RWPE1 (cell line): ENCODE measurements around the gene GPATCH3.

Experiments
- CTCF ChIA-PET: fragments of 350-600 bp; sonication (Branson Sonifier 250); formaldehyde crosslinking; extraction: SDS; loops from one replicate; lab custom pipeline; 2021; lab: Yijun Ruan, JAX
- POLR2A ChIA-PET: fragments of 400-600 bp; formaldehyde crosslinking; extraction: SDS; loops from one replicate; lab custom pipeline; 2020; ENCODE audit warnings: antibody characterized with exemption; ENCODE audit not compliant: low non-redundant PET; lab: Yijun Ruan, JAX
- DNase-seq: peaks from one replicate; pipeline ENCODE4 v3.0.0; 2012; ENCODE audit warnings: low spot score
- H3K27ac ChIP-seq: fragments of 450-650 bp; 2 replicates; pipeline ENCODE4 v1.5.1; 2017
- TF ChIP-seq, protein P1 (sequence below): fragments of 450-650 bp; conservative IDR thresholded peaks from 2 replicates; pipeline ENCODE4 v1.5.1; 2017; ENCODE audit warnings: low read depth, mild to moderate bottlenecking

GPATCH3 gene

DNA sequence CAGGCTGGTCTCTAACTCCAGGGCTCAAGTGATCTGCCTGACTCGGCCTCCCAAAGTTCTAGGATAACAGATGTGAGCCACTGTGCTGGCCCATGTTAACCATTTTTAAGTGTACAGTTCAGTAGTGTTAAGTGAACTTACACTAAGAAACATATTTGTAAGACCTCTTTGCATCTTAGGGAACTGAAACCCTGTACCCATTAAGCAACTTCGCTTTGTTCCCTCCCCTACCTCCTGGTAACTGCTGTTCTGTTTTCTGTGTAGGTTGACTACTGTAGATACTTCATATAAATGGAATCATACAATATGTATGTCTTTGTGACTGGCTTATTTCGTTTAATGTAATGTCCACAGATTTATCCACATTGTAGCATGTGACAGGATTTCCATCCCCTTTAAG lies 32.3 kb upstream of the GPATCH3 start:
- TF ChIP-seq, protein P1, sequence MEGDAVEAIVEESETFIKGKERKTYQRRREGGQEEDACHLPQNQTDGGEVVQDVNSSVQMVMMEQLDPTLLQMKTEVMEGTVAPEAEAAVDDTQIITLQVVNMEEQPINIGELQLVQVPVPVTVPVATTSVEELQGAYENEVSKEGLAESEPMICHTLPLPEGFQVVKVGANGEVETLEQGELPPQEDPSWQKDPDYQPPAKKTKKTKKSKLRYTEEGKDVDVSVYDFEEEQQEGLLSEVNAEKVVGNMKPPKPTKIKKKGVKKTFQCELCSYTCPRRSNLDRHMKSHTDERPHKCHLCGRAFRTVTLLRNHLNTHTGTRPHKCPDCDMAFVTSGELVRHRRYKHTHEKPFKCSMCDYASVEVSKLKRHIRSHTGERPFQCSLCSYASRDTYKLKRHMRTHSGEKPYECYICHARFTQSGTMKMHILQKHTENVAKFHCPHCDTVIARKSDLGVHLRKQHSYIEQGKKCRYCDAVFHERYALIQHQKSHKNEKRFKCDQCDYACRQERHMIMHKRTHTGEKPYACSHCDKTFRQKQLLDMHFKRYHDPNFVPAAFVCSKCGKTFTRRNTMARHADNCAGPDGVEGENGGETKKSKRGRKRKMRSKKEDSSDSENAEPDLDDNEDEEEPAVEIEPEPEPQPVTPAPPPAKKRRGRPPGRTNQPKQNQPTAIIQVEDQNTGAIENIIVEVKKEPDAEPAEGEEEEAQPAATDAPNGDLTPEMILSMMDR: no peak
- ChIA-PET POLR2A (no interaction called here), CTCF (no interaction called here)
- H3K27ac ChIP-seq: no peak overlapping the region
- no peak for DNase-seq

DNA sequence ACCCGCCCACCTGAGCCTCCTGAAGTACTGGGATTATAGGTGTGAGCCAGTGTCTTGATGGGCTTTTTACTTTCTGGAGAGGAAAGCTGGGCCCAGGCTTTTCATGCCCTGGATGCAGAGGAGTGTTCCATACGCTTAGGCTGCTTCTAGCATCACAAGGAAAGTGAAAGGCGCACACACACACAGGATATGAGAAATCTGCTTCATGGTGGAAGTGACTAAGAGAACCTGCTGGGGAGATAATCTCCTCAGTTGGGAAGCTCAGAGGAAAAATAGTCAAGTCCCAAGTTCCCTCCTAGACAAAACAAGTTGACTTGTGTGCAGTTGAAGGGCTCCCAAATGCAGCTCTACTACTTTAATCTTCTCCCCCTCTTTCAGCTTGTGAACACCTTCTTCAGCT lies 23.4 kb upstream of the GPATCH3 start:
- ChIA-PET CTCF (interaction anchor here (0.6 to 0.7 kb wide), 2 partner anchors 29 to 70 kb away, joined by 3 read pairs; no protein-coding TSS in a partner anchor), POLR2A (no interaction called here)
- H3K27ac ChIP-seq: no peak overlapping the region
- DNase-seq: no peak
- TF ChIP-seq, protein P1: no peak

DNA sequence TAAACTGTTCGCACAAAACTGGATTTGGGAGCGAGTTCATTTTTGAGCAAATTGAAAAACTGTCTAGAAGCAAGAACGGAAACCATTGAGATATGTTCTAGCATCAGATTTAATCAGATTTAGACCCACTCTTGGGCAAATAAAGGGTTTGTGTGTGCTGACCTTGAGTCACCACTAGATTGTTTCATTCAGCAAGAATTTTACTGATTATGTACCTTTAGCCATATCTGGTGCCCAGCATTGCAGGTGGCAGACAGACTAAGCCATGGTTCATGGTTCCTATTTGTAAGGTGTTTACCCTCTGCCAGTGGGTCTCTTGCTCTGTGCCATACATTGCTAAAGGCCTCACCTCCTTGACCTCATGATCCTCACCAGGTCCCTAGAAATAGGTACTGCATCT lies 22.6 kb upstream of the GPATCH3 start:
- TF ChIP-seq, protein P1: no peak
- CTCF ChIA-PET: no interaction called here
- no peak overlapping the region for H3K27ac ChIP-seq
- no peak for DNase-seq
- POLR2A ChIA-PET: no interaction called here

DNA sequence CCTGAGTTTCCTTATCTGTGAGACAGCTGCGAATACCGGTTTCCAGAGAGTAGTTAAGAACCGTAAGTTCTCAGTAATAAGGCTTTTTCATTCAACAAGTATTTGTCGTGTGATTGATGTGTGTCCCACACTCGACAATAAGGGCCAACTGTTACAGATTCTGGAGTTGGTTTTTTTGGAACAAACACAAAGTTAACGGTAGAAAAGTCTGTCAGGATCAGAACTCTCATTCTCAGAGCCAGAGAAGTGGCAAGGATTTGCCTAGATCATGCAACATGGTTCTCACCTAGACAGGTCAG lies 22.1 kb upstream of the GPATCH3 start:
- H3K27ac ChIP-seq: peak overlapping the region; percentile 76
- DNase-seq: no peak
- ChIA-PET CTCF (no interaction called here), POLR2A (no interaction called here)
- TF ChIP-seq, protein P1: no peak

DNA sequence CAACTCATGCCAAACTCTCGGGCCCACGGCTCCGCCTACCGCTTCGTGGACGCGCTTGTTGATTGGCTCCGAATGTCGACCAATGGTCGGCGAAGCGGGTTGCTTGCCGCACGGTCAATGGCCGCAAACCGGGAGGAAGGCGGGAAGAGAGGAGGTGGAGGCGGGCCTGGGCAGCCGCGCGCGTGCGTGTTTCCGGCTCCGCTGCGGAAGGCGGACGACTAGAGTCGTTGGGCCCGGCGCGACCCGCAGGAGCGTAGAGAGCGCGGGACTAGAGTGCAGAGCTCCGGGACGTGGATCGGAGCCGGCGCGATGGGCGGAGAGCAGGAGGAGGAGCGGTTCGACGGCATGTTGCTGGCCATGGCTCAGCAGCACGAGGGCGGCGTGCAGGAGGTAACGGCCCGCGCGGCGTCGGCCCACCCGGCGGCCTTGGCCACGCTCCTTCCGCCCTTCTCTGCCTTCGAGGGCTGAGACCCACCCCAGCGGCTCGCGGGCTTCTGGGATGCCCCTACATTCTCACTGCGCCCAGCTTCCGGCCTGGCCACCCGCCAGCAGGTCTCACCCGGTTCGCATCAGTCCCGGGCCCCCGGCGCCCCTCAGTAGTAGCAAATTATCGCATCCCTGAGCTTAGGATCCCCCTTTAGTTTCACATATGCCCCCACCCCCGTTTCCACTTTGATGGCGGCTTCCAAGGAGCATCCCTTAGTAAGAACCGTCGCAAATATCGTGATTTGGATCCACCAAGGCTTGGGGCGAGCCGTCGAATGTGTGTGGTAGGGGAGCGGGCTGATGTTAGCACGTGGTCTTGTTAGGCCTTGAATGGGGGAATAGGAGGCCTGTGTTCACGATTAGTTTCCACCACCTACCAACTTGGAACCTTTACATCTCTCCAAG lies 21.5 kb upstream of the GPATCH3 start, which contains the start of gene NUDC:
NUDC (plus strand) TSS at position 204 of the 891 bp plus-strand sequence; CDS start at position 310, 106 bp downstream.
- POLR2A ChIA-PET: no interaction called here
- CTCF ChIA-PET: interaction anchor here (0.6 to 1.0 kb wide), 2 partner anchors 45 to 149 kb away, joined by 3 read pairs; no protein-coding TSS in a partner anchor
- TF ChIP-seq, protein P1: no peak
- H3K27ac ChIP-seq: peak within 1 kb of the TSS; percentile 76
- DNase-seq: peak; percentile 97

DNA sequence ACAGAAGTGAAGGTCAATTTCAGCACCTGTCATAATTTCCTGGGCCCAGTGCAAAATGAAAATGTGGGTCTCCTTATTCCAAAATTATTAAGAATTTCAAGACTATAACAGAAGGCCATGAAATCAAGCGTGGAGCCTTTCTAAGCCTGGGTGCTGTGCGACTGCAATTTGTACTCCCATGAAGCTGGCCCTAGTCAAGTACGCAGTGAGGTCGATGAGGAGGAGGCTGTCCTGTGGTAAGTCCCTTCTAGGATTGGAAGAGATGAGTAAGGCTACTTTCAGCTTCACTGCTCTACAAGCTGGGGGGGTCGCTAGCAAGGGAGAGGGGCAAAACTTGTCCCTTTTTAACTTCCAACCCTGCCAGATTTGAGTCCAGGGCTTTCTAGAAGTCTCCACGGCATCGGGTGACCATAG lies 20.9 kb upstream of the GPATCH3 start:
- peak overlapping the region; percentile 76 for H3K27ac ChIP-seq
- ChIA-PET CTCF (interaction anchor here (0.6 to 1.0 kb wide), 2 partner anchors 45 to 150 kb away, joined by 3 read pairs; no protein-coding TSS in a partner anchor), POLR2A (interaction anchor here (0.5 kb wide), 1 partner anchor 489 kb away, joined by 3 read pairs; the partner anchor contains the start of gene DHDDS)
- TF ChIP-seq, protein P1: no peak
- no peak for DNase-seq
